ENCODE results near the gene SINHCAF.
"Not testable (repeated sequence)": the region's sequence is repeated elsewhere in the genome, so short reads cannot be mapped to it uniquely, and the experiment has no call there.

The SINHCAF gene, protein sequence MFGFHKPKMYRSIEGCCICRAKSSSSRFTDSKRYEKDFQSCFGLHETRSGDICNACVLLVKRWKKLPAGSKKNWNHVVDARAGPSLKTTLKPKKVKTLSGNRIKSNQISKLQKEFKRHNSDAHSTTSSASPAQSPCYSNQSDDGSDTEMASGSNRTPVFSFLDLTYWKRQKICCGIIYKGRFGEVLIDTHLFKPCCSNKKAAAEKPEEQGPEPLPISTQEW
- 69.9 to 137 (median 78.8) reads per million in 4 experiments for total RNA-seq

DNA sequence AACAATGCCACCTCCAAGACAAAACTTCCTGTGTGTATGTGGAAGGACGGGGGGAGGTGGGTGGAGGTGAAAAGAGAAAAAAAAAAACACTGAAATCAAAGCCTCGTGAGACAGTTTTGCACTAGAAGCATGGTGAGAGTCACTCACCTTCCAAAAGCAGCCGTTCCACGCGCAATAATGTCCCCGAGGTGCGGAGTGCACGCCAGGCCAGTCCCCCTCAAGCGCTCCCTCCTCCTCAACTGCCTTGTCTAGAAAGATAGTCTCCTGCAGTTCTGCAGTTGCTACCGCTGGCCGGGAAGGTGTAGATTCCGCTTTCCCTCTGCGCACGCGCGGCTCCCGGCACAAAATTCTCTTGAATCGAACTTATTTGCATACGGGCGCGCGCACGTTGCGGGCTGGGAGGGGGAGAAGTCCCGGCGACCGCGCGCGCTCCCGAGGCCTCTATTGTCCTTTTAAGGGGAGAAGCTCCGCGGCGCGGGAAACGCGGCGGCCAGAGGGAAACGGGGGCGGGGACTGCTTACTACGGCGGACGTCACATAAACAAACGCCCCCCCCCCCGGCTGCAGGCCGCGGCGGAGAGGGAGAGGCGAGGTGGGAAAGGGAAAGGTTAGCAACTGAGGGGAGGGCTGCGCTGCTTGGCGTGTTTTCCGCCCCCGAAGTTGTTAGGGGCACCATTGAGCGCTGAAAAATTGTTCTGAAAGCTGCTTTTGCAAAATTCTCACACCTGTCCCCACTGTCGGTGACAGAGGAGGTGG, at the start of gene SINHCAF:
Gene SINHCAF (minus strand): TSS at position 274 of the 755 bp plus-strand sequence. CDS start 27,946 bp downstream, outside the sequence.
- peak; percentile 99 for DNase-seq

DNA sequence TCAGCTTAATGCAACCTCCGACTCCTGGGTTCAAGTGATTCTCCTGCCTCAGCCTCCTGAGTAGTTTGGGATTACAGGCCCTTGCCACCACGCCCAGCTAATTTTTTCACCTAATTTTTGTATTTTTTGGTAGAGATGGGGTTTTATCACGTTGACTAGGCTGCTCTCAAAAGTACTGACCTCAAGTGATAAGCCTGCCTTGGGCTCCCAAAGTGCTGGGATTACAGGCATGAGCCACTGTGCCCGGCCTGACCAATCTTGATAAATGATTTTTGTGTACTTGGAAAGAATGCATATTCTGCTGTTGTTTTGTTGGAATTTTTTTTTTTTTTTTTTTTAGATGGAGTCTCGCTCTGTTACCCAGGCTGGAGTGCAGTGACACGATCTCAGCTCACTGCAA, 49.5 kb upstream of the SINHCAF start:
- not testable (repeated sequence) for DNase-seq

DNA sequence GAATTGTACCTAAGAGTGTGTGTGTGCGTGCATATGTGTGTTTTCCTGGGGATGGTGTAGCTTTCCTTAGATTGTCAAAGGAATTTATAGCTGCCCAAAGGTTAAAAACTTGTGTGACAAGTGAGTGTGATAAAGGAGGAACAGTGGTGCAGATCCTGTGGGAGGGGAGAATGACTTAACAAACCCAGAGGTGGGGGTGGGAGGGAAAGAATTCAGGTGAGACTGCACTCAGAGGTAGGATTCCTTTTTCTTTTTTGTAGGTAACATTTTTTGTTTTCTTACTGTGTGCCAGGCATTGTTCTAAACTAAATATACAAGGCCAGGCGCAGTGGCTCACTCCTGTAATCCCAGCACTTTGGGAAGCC, 45.3 kb upstream of the SINHCAF start:
- no peak for DNase-seq

DNA sequence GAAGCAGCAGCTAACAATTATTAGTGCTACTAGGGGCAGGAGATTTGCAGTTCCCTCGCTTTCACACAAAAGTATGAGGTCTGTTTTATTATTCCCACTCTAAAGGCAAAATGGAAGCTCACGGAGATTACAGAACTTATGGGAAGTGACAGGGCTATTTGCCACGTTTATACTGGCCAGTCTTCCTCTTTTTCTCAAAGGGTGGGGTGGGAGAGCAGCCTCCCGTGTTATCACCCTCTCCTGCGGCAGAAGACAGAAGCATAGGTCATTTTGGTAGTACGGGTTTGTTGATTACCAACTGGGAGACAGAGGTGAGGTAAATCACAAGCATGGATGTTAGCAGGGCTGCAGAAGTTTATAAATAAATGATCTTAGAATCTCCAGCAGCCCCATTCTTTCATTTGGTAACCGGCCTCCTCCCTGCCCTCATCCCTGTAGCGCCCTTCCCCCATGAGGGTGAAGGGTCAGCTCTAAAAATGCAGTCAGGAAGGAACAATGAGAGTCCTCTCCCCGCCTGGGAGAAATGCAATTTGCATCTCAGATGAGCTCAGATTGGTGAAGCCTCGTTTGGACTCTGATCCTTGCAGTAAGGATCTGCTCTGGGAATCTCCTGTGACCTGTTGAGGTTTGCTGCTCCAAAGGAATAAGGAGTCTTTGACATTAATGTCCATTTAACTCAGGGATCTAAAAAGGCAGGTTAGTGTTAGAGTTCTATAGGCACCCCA, 44.7 kb upstream of the SINHCAF start:
- no peak for DNase-seq

DNA sequence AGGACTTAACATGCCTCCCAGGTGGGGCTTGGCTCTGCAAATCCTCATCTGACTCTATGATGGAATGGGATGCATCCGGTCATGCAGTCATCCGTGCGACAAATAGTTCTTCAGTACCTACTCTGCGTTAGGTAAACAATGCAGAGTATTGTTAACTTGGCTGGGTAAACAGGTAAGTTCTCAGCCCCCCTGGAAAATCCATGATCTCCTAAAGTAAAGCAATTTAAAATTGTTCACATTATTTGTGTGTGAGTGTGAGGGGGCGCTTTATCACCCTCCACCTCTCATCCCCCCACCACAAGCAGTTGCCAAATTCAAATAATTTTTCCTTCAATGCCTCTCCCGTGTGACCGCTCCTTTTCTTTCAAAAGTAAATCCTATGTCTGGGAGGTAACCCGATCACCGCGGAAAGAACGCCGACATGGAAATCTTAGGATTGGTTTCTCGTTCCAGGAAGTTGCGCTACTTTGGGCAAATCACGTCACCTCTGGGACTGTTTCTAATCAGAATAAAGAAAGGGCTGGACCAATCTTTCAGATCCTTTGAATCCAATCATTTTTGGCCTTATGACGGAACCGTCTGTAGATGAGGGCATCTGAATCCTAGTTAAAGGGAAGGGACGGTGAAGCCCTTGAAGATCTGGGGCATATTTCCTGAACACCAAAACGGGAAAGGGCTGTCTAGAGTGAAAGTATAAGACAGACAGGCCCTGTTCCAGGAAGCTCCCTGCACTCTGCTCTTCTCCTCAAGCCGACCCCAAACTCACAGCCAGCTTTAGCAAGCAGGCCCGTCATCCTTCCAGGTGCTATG, 44.0 kb upstream of the SINHCAF start:
- DNase-seq = no peak

DNA sequence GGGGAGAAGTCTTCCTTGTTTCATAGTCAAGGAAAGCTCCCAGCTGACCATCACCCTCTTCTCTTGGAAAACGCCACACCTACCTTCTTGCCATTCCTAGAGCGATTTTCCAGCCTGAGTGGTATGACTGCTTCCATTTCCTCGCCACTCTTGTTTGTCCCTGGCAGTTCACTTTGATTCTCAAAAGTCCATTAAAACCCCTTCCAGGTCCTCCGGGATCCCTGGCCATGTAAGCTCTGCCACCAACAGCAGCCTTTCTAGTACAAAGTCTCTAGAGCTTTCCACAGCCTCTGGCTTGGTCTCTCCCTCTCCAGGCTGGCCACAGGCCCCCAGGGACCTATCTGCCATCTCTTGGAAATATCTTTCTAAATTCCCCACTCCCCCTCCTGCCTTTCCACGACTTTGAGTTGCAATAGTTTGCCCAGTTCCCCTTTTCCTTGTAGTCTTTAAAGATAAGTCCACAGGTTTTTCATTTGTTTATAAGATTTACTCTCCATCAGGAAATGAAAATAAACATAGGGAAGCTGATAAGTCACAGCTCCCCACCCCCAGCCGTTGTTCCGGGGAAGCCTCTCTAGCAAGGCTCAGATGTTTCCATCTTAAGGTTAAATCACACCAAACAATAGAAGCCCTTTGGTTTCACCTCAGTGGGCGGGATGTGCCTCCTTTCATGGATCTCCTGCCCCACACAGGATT, 42.9 kb upstream of the SINHCAF start:
- no peak for DNase-seq

DNA sequence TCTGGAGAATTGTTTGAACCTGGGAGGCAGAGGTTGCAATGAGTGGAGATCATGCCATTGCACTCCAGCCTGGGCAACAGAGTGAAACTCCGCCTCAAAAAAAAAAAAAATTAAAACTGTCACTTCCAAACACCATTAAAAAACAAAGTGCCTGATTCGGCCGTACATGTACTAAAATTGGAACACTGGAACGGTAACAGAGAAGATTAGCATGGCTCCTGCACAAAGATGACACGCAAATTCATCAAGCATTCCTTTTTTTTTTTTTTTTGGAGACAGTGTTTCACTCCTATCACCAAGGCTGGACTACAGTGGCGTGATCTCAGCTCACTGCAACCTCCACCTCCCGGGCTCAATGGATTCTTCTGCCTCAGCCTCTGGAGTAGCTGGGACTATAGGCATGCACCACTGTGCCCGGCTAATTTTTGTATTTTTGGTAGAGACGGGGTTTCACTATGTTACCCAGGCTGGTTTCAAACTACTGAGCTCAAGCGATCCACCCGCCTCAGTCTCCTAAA, 40.2 kb upstream of the SINHCAF start:
- no peak for DNase-seq

DNA sequence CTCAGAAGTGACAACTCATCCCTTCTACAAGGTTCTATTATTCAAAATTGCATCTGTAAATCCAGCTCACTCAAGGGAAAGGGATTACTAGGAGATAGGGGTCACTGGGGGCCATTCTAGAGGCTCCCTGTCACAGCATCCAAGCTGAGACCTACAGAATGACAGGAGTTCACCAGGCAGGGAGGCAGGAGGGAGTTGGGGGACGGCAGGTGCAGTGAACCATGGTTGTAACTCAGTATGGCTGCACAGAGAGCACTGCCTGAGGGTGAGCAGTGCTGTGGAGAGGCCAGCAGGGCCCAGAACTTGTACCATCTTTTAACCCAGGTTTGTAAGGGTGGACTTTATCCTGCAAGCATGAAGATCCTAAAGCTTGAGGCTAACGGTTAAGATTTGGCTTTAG, 37.9 kb upstream of the SINHCAF start:
- DNase-seq = no peak

DNA sequence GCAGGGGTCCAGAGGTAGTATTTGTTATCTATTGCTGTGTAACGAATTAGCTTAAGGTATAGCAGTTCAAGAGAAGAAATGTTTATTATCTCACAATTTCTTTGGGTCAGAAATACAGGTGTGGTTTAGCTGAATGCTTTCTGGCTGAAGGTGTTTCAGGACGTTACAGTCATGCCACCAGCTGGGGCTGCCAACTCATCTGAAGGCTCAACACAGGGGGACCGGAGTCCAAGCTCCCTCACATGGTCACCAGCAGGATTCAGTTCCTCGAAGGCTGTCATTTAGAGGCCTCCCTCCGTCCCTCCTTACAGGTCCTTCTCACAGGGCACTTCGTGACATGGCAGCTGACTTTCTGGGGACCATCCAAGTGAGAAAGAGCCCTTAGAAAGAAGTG, 37.5 kb upstream of the SINHCAF start:
- no peak for DNase-seq

DNA sequence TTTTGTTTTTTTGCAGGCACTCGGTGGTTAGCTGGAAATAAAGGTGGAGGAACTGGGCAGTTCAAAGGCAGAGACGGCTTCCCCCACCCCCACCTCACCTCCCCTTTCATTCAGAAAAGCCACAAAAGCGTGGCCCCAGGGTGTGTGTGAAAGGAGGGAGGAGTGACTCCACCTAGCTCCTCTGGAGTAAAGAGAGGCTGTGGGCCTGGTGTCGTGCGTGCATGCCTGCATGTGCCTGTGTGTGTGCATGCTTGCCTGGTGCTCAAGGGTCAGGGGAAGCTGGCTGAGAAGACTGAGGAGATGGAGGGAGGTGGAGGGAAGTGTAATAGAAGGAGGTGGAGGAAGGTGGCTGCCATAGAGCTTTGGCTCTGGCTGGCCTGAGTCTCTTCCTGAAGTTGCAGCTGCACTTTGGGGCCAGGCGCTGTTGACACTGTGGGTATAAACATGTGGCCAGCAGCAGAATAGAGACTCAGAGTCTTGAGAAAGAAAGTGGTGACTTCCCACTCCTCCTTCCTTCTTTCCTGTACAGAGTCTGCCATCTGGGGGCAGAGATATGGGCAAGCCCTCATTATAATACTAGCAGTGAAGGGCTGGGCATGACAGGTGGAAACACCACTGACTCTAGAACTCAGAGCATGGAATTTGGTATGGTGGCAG, 36.9 kb upstream of the SINHCAF start:
- DNase-seq = no peak

DNA sequence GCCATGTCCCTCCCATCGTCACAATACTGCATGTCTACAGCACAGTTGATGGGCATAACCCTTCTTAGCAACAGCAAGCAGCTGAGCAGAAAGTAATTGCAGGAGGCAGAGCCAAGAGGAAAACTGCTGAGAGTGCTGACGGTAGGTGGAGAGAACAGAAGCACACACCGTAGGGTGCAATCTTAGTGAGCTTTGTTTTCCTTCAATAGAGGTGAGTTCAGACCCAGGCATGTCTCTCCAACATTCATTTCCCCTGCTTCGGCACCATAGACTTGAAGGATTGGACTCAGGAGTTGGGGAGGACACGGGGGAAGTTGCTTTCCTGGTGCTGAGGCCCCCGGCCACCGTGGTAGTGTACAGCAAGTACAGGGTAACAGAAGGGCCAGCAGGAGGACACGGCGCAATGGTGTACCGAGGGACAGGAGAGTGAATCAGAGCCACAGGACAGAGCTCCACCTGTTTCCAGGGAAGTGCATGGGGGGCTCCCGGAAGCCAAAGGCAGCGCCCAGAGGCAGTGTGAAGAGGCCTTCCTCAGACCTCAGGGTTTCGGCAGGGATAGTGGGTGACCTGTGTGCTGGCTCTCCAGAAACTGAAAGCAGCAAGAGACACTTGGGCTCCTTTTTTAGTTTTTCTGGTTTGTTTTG, 36.3 kb upstream of the SINHCAF start:
- DNase-seq = no peak

DNA sequence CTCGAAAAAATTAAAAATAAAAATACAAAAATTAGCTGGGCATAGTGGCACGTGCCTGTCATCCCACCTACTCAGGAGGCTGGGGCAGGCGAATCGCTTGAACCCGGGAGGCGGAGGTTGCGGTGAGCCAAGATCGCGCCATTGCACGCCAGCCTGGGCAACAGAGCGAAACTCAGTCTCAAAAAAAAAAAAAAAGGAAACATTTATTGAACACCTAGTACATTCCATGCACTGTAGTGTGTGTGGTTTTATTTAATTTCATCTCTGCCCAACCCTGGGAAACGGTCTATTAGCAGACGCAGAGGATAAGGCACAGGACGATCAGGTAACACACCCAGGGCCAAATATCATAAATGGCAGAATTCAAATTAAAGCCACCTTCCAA, 35.8 kb upstream of the SINHCAF start:
- DNase-seq = no peak

DNA sequence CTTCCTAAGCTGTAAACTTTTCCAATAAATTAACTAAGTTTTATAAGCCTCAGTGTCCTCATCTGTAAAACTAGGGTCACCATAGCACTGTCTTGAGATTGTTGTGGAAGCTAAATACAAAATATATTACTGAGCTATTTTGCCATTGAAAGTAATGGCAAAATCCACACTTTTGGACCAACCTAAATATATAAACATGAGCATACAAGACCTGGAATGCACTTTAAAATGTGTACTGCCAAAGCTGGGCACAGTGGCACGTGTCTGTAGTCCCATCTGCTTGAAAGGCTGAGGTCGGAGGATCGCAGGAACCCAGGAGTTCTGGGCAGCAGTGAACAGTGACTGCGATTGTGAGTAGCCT, 29.8 kb upstream of the SINHCAF start:
- DNase-seq = no peak

DNA sequence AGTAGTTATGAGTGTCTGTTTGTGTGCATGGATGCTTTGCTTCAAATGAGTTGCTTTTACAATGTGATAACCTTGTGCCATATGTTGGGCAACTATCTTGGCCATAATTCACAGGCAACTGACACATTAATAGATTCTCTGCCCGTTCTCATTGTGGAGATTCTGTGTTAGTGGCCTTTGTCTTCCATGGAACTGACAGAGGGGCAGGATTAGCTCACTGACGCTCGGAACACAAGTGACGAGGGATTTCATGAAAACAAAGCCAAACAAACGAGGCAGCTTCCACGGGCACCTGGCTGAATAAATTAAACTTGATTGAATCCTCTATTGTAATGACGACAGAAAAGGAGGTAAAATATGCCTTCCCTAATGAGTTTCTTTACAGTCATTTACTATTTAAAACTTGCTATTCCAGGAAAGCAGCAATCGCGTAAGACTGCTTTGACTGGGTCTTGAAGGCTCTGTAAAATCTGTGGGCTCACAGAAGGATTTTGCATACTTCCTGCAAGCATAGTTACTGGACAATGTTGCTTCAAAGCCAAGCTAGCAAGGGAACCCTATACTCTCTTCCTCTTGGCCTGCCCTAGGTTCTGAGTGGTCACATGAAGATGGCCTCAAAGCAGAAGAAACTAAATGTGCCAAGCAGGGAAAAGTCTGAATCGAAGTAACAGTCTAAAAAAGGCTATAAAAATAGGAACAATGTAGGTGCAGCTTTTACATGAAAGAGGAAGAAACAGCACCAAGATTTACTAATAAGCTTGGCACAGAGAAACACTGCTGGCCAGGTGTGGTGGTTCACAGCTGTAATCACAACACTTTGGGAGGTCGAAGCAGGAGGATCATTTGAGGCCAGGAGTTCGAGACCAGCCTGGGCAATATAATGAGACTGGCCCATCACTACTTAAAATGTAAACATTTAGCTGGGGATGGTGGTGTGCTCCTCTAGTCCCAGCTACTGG, 28.1 kb upstream of the SINHCAF start:
- DNase-seq = no peak

DNA sequence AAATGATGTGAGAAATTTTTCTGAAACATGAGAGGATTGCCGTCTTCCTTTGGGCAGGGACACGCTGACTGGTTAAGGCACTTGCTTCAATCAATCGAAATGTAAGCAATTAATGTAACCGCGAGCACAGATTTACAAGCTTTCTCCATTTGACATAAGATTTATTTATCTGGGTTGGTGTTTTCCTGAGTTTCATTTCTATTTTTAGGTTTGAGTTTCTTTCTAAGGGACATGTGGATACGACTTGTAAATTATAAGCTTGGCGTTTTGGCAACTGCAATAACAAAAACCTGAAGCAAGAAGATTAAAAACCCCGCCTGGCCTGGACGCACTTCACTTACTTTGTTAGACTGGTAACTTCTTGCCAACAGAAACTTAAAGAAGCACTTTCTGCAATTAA, 20.3 kb upstream of the SINHCAF start:
- no peak for DNase-seq

DNA sequence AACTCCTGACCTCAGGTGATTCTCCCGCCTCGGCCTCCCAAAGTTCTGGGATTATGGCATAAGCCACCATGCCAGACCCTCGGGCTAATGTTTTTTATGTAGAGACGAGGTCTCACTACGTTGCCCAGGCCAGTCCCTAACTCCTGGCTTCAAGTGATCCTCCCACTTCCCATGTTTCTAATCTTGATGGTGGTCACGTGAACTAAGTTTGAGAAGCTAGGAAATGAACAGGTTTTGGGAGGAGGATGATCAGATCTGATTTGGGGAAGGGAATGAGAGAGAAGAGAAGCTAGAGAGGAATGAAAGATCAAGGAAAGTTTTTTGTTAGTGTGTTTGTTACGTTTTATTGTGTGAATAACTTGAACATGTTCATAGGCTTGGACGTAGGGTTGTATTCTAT, 17.2 kb upstream of the SINHCAF start:
- DNase-seq = no peak

DNA sequence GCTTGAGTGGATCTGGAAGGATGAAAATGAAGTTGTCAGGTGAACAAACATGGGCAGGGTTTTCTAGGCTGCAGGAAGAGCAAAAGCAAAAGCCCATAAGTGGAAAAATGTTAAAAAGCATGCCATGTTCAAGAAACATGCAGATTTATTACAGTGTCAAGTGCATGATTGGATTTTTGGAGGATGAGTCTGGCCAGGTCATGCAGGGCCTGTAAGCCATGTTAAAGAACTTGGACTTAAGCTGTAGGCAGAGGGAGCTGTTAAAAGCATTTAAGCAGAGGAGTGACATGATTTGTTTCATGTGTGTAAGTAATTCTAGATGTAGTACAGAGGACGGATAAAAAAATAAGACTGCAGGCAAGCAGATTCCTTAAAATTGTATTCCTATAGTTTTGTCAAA, 16.3 kb upstream of the SINHCAF start:
- no peak for DNase-seq

DNA sequence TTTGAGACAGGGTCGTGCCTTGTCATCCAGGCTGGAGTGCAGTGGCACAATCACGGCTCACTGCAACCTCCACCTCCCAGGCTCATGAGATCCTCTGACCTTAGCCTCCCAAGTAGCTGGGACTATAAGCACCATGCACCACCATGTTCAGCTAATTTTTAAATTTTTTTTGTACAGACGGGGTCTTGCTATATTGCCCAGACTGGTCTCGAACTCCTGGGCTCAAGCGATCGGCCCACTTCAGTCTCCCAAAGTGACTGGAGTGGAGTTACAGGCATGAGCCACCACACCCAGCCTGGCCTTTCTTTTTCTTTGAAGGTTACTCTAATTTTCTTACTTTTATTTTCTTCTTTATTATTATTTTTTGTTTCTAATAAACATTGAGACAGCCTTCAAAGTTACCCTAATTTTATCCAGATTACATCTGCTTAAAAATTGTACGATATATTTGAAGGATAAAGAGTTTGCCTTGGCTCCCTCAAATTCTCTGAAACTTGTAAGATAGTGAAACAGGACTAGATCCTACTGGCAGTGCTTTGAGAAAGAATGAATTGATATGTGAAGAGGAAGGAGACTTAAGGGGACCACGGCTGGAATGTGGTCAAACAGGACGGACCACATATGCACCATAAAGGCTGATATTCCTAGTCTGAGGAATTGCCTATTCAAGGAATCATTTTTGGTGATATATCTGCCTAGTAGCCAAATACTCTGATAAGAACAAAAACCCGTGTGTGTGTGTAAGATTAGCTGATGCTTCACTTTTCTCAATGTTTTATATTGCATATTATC, 14.1 kb upstream of the SINHCAF start:
- no peak for DNase-seq

DNA sequence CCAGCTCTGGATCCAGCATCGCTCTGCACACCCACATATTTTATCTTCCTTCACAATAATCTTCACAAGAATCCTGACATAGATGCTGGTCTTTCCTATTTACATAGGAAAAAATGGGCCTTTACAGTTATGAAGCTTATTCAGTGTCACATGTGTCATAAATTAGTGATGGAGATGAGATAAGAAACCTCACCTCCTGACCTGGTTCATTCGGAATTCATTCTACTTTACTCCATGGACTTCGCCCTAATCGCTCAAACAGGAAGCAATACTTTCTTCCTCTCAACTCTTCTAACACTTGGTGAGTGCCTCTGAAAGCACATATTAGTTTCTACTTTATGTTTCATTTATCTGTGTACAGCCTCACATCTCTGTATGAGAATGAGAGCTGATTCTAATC, 12.0 kb upstream of the SINHCAF start:
- no peak for DNase-seq
